Stimulated activated CD8-positive, alpha-beta memory T cell treated with anti-CD3 and anti-CD28 coated beads, Interleukin-4, amount 100 ng/mL, for 1 hour (primary cell): ENCODE data around the gene ALOXE3.

Experiments
- DNase-seq, 2 donors: peaks; one replicate each; pipeline ENCODE4 v3.0.0-alpha.2; 2020; ENCODE audit warnings: low read depth in 2 of 2, low spot score in 1 of 2

ALOXE3 gene

GRCh38 chr17:8055851-8056231 is 62.5 kb downstream of the ALOXE3 start:
- no peak for DNase-seq

DNA sequence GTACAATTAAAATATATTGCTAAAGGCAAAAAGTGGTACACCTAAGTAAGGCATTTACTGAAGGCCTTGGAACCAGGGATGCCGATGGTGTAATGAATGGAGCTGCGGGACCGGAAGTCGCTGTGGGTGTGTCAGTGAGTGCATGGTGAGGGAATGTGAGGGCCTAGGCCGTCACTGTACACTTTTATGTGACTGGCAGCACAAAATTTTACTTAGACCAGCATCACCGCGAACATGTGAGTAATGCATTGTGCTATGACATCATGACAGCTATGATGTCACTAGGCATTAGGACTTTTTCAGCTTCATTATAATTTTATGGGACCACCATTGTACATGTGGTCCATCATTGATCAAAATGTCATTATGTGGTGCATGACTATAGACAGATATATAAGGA is 64.7 kb downstream of the ALOXE3 start:
- DNase-seq: no peak

- DNase-seq: no peak
Observed at GRCh38 chr17:8052256-8053252, 65.8 kb downstream of the ALOXE3 start.

- DNase-seq: no peak
Observed at GRCh38 chr17:8051831-8052230, 66.5 kb downstream of the ALOXE3 start.

DNA sequence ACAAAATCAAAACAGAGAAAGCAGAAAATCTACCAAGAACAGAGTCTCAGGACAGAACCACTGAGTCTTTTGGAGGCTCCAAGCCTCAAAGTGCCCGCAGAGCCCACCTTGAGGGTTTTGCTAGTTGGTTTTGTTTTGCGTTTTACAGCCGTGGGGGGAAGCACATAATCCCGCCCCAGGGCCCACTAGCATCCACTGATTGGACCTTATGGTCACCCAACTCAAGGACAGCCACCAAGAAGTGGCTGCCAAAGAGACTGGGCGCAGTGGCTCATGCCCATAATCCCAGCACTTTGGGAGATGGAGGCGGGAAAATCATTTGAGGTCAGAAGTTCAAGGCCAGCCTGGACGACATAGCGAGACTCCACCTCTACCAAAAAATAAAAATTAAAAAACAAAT is 69.6 kb downstream of the ALOXE3 start:
- DNase-seq: no peak

DNA sequence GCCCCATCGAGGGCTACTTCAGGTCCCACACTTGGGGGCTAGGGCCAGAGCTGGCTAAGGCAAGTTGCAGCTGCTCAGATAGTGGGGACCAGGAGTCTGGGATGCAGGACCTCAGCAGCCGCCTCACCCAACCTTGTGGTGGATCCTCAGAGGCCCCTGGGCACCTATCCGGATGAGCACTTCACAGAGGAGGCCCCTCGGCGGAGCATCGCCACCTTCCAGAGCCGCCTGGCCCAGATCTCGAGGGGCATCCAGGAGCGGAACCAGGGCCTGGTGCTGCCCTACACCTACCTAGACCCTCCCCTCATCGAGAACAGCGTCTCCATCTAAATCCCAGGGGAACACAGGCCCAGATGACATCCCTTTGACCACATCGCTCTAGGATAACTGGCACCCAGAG is 70.1 kb downstream of the ALOXE3 start:
- DNase-seq: no peak

DNA sequence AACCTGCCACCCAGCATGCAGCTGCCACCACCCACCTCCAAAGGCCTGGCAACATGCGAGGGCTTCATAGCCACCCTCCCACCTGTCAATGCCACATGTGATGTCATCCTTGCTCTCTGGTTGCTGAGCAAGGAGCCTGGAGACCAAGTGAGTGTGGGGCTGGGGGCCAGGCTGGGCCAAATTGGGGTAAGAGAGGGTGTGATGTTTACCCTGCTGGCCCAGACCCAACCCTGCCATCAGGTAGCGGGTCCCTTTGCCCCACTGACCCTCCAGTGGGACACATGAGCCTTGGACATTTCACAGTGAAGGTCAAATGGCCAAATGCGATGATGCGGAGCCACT is 70.6 kb downstream of the ALOXE3 start:
- DNase-seq: no peak

GRCh38 chr17:8046929-8047768 is 71.2 kb downstream of the ALOXE3 start:
- no peak for DNase-seq

GRCh38 chr17:8046306-8046928 is 71.9 kb downstream of the ALOXE3 start:
- DNase-seq: no peak
